SIG-M5 (cell line): ENCODE data around the gene NFIL3.
"Not testable (repeated sequence)": the region's sequence is repeated elsewhere in the genome, so short reads cannot be mapped to it uniquely, and the experiment has no call there.

Experiments
- DNase-seq: peaks from one replicate; lab custom pipeline; 2025; lab: John Stamatoyannopoulos, UW

The NFIL3 gene

GRCh38 chr9:91395106-91395552 is 28.5 kb downstream of the NFIL3 start:
- no peak for DNase-seq

DNA sequence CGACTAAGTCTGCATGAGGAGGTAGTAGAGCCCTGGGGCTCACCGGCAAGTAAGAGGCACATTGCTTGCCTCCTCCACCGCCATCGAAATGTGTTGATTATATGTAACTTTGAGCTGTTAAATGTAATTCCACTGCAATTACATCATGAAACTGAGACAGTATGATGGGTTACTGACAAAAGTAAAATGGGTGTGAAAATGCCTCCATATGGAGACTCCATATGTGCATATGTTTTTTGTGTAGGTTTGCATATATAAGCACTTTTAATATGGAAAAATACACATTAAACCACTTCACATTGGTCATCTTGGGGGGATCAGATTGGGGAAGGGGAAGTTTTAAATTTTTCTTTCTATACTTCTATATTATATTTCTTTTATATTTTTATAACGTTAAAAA is 29.8 kb downstream of the NFIL3 start:
- DNase-seq, result no peak

- no peak for DNase-seq
These were observed 31.2 kb downstream of the NFIL3 start for GRCh38 chr9:91392435-91392834.

- no peak for DNase-seq
These were observed 31.8 kb downstream of the NFIL3 start for GRCh38 chr9:91391818-91392217.

DNA sequence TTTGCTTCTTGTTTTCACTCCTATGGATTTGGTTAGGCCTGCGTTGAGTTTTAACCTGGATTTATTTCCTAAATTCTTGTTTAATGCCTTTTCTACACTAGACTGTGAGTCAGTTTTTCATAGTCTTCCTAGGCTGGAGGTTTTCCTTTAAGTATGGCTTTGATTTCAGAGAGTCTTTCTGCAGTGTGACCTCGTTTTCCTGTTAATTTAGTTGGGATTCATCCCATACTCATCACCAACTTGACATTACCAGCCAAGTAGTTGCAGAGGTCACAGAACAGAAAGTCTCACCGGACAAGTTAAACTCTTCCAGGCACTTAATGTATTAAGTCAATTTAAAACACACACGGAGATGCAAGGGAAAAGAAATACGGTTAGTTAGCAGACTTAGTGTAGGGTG is 32.2 kb downstream of the NFIL3 start:
- DNase-seq, result no peak

DNA sequence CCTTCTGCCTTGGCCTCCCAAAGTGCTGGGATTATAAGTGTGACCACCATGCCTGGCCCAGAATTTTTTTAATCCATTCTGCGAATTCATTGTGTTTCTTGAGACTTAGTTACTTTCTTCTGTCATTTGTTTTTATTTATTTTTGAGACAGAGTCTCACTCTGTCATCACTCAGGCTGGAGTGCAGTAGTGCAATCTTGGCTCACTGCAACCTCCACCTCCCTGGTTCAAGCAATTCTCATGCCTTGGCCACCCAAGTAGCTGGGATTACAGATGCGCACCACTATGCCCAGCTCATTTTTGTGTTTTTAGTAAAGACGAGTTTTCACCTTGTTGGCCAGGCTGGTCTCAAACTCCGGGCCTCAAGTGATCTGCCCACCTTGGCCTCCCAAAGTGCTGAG is 33.9 kb downstream of the NFIL3 start:
- DNase-seq, result not testable (repeated sequence)

DNA sequence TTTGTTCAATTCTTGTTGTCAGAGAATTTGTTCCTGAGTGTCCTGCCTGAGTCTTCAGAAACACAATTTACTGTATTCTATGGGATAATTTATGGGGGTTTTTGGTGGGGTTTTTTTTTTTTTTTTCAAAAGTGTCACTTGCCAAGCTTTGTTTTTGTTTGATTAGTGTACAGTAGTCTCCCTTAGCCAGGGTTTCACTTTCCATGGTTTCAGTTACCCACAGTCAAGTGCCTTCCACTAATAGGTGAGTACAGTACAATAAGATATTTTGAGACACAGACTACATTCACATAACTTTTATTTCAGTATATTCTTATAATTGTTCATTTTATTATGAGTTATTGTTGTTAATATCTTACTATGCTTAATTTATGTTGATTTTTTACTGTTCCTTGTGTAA is 36.9 kb downstream of the NFIL3 start:
- DNase-seq, result no peak

DNA sequence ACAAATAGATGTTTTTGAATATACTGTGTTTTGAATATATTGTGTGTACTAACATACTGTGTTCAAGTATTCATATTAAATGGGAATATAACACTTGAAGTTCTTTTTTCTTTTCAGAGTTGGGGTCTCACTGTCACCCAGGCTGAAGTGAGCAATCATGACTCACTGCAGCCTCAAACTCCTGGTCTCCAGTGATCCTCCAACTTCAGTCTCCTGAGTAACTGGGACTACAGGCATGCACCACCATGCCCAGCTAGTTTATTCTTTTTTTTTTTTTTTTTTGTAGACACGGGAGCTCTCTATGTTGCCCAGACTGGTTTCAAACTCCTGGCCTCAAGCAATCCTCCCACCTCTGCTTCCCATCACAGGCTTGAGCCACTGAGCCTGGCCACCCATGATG is 38.7 kb downstream of the NFIL3 start:
- no peak for DNase-seq

GRCh38 chr9:91383577-91383976 is 40.1 kb downstream of the NFIL3 start:
- no peak for DNase-seq

DNA sequence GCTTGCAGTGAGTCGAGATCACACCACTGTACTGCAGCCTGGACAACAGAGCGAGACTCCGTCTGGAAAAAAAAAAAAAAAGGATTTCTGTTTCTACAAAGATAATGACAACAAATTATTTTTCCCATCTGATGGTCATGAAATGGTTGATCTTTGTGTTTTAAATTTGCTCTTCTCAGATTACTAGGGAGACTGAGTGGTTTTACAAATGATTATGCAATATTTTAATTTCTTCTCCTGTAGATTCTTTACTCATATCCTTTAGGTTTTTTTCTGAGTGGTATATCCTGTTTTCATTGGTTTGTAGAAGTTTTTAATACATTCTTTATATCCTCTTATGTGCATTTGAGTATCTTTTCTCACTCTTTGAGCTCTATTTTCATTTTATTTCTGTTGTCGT is 41.3 kb downstream of the NFIL3 start:
- no peak for DNase-seq

GRCh38 chr9:91379426-91379825 is 44.2 kb downstream of the NFIL3 start:
- DNase-seq, result no peak

DNA sequence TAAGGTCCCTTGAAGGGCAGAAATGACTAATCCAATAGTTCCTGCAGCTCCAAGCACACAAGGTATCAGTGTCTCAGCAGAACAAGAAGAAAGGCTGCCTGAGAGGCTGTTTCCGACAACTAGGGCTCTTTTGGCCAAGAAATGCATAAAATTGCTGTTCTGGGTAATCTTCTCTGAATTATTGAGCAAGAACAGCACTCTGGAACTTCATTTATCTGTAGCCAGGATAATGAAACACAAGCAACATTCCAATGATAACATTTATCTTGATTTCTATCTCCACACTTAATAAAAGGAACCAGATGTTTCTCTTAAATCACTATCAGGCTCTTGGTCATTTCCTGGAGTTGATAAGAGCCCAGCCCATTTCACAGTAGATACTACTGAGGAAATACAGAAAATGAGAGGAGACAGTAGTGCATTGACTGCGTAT is 44.9 kb downstream of the NFIL3 start:
- no peak for DNase-seq

- not testable (repeated sequence) for DNase-seq
These were observed 45.6 kb downstream of the NFIL3 start for GRCh38 chr9:91378054-91378453.

- no peak for DNase-seq
These were observed 47.4 kb downstream of the NFIL3 start for GRCh38 chr9:91376239-91376638.

- no peak for DNase-seq
These were observed 48.7 kb downstream of the NFIL3 start for GRCh38 chr9:91374939-91375338.

DNA sequence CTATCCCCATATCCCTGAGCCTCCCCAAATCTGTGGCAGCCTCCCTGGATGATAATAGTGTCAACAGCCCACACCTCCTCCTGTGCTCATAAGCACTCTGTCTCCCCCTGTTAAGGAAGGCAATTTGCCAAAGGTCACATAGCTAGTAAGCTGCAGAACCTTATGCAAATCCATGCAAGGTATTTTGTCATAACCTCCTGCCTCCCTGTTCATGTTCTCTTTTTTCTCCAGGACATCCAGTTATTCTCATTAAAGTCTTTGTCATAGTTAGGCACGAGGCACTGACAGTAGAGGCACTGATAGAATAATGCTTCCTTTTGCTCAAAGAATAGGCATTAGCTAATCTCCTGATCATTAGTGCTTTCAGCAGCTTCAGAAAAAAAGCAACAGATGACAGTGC is 51.7 kb downstream of the NFIL3 start:
- no peak for DNase-seq

DNA sequence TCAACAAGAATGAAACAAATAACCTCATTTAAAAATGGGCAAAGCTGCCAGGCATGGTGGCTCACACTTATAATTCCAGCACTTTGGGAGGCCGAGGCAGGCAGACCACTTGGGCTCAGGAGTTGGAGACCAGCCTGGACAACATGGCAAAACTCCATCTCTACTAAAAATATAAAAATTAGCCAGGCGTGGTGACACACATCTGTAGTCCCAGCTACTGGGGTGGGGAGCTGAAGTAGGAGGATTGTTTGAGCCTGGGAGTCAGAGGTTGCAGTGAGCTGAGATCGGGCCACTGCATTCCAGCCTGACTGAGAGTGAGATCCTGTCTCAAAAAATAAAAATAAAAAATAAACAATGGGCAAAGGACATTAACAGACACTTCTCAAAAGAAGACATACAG is 53.6 kb downstream of the NFIL3 start:
- not testable (repeated sequence) for DNase-seq

DNA sequence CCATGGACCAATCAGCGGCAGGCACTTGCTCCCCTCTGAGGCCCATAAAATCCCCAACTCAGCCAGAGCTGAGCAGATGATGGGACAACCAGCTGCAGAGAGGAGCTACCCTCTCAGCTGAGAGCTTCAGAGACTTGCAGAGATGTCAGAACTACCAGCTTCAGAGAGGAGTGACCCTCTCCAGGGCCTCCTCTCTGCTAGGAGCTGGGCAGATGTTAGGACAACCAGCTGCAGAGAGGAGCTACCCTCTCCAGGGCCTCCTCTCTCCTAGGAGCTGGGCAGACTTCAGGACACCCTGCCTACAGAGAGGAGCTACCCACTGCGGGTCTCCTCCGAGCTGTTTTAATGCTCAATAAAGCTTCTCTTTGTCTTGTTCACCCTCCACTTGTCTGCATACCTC is 58.9 kb downstream of the NFIL3 start:
- DNase-seq, result no peak

DNA sequence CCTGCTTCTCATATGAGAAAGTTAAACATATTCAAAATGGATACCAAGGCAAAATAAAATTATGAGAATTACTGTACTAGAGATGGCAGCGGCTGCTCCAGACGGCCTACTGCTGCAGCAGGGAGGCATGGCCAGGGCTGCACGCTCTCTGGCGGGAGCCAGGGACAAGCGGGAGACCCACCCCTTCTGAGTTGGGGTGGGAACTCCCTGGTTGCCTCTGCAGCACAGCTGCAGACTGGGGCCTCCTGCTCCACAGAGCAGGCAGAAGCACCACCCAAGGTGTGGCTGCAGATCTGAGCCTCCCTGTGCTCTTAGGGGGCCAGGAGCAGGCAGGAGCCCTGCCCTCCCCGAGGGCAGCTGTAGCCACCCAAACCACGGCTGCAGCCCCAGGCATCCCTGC is 59.6 kb downstream of the NFIL3 start:
- DNase-seq, result no peak

GRCh38 chr9:91362051-91362611 is 61.5 kb downstream of the NFIL3 start:
- DNase-seq, result no peak

DNA sequence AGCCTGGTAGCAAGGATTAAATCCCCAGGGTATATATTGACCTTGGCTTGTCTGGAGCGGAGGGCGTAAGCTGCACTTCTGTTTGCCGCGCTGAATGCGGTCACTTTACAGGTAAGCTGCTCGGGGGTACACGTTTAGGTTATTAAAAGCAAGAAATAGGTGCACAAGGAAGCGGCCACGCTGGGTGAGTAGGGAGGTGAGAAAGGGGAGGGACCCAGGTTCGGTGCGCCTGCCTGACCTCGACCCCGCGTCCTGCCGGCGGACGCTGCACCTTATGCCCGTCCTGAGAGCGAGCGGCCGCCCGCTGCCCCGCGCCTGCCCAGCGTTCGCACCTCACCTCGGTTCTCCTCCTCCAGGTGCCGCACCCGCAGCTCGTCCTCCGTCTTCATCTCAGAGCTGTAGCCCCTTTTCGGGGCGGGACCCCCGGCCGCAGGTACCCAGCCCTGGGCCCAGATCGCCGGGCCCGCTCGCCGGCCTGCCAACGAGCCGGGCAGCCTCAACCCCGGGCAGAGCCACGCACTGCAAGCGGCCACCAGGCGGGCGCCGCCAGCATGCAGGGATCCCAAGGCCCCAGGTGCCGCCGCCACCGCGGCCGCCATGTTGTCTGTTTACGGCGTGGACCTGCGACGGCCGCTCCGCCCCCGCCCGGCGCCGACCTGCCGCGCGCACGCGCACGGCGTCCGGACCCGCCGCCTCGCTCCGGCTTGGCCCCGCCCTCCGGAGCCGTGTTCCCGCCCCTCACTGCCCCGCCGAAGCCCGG is 62.2 kb downstream of the NFIL3 start, which contains the start of gene AUH:
Gene AUH, minus strand, starts transcription at position 628 of the 760 bp plus-strand sequence. Its CDS starts 29 bp downstream, at position 599.
- no peak for DNase-seq

- no peak for DNase-seq
These were observed 62.9 kb downstream of the NFIL3 start for GRCh38 chr9:91360551-91361290.
